DLD1 (cell line): ENCODE results near the gene LCE3E.

ENCODE experiments used
- in situ Hi-C: cut with HindIII; loops from 2 replicates; pipeline ENCODE4 v1.10.0; 2017; ENCODE audit warnings: low sequenced_read_pairs

LCE3E gene

DNA sequence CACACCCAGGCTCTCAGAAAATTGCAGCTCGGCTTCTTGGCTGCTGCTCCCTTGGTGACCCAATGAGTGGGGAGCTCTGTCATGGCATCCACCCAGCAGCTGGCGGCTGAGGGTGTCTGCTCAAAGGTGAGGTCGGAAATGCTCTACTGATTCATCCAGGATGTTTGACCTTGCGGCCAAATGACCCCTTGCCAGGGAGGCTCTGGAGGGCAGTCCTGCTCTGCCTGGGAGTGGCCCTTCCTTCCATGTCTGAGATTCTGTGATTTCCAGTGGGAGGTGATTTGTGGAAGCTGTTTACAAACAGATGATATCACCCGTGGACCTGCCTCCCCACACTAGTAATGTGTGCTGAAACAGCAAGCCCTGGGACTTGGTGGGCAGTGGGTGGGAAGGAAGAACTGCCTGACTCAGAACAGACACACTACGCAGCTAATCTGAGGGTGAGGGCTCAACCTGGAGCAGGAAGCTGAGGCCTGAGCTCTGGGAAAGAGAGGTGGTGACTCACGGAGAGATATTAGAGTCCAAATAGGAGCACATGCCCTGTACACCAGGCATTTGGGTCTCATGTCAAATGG is 49.3 kb downstream of the LCE3E start:
- in situ Hi-C loops: no loop called here

DNA sequence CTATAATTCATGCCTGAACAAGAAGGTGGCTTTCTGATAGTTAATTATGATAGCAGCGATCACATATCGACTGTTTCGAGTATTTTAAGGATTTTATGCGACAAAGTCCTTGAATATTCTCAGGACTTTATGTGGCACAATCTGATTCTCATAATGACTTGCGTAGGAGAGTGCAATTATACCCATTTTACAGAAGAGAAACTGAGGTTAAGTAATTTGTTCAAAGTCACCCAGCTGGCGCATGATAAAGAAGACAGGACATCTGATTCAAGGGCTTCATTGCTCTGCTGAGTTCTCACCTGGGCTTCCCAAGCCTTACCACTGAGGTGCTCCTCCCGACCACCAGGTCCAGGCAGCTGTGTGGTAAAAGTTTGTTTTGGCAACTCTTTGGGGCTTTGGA is 50.5 kb downstream of the LCE3E start:
- in situ Hi-C loops: no loop called here
